DMS114 treated with DMSO at 0.1 percent for 48 hours (cell line): Measurements from ENCODE around the gene KLHL4.
"Not testable (repeated sequence)": the region's sequence is repeated elsewhere in the genome, so short reads cannot be mapped to it uniquely, and the experiment has no call there.

Experiments
- DNase-seq: peaks from one replicate; lab custom pipeline; 2025; ENCODE audit not compliant: unreplicated experiment; lab: John Stamatoyannopoulos, UW

Gene KLHL4

GRCh38 chrX:87517571-87518141, at the start of gene KLHL4:
TSS of gene KLHL4 (plus strand) at chrX:87517802. CDS start at chrX:87517894, 92 bp downstream.
- DNase-seq: no peak

- no peak for DNase-seq
Observed at GRCh38 chrX:87468941-87469340, 48.7 kb upstream of the KLHL4 start.

GRCh38 chrX:87475793-87476192, 41.8 kb upstream of the KLHL4 start:
- no peak for DNase-seq

DNA sequence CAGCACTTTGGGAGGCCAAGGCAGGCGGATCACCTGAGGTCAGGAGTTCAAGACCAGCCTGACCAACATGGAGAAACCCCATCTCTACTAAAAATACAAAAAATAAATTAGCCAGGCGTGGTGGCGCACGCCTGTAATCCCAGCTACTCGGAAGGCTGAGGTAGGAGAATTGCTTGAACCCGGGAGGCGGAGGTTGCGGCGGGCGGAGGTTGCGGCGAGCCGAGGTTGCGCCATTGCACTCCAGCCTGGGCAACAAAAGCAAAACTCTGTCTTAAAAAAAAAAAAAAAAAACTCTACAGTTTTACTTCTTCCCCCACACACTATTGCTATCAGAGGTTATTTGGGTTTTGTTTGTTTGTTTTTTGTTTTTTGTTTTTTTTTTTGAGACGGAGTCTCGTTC, 38.9 kb upstream of the KLHL4 start:
- not testable (repeated sequence) for DNase-seq

DNA sequence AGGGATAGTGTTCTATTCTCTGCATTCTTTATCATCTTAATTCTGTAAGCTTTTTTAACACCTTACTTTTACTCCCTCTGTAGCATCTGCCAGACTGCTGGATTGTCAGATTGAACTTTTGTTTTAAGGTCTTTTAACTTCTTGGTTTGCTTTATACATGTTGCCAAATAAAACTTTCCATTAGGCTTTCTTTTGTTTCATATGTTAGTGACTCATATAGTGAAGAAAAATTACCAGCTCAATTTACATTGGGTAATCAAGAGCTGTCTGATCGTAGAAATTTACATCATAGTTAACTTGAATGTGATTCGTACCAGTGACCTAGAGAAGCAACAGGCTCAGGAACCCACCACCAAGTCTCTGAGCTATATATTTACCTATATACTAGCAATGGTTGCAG, 28.5 kb upstream of the KLHL4 start:
- no peak for DNase-seq

- no peak for DNase-seq
Observed at GRCh38 chrX:87515836-87516235, 1.8 kb upstream of the KLHL4 start.

- DNase-seq: no peak
Observed at GRCh38 chrX:87516717-87517121, 883 bp upstream of the KLHL4 start.

GRCh38 chrX:87518504-87518903, 902 bp downstream of the KLHL4 start:
- no peak for DNase-seq

DNA sequence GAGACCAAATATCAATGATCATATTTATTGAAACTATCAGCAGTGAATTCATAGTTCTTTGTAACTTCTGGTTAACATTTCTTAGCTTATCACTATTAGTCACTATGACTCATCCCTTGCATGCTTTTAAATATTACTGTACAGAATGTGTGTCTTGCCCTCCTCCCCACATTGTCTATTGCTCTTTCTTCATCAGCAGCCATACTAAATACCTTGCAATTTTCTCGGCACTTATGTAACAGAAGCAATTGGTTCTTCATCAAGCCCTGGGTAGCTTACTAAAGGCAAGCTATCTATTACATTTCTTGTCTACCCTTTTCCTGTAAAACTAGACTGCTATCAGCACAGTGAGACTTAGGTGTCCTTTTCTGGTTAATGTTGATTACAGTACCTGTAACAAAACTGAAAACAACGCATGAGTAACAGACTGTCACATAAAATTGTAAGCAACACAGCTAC, 8.2 kb downstream of the KLHL4 start:
- DNase-seq: no peak

- DNase-seq: no peak
Observed at GRCh38 chrX:87526281-87526680, 8.7 kb downstream of the KLHL4 start.

GRCh38 chrX:87528487-87528886, 10.9 kb downstream of the KLHL4 start:
- DNase-seq: no peak

- no peak for DNase-seq
Observed at GRCh38 chrX:87571964-87572363, 54.4 kb downstream of the KLHL4 start.

DNA sequence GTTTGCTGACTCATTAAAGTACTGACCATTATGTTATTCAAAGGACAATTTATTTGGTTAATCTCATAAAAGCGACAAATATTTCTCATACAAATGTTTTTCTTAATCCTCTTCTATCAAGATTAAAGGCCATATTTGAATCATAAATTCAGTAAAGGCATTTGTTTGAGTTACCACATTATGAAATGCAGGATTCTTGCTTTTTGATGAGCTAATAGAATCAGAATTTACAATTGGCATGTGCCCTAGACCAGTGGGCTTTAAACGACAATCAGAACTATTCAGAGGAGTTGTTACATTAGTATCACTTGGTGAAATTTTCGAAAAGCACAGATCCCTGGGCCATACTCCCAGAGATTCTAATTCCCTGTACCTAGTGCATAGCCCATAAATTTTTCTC, 55.3 kb downstream of the KLHL4 start:
- no peak for DNase-seq

DNA sequence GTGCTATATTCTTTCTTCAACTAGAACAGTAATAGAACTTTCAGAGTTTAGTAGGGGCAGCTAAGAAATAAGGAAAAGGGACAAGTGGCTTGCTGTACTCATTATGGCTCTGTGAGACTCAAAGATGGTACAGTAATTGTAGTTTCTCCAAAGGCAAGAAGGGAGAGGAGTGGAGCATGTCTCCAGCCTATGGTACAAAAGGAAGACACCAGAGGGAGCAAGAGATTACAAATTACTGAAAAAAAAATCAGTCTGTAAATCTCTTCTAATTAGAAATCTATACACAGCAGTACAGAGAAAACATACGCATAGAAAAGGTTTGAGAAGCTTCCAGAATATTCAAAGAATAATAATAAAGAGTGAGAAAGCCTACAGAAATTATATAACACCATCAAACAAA, 61.4 kb downstream of the KLHL4 start:
- peak; percentile 6 for DNase-seq

- DNase-seq: no peak
Observed at GRCh38 chrX:87580862-87581261, 63.3 kb downstream of the KLHL4 start.

- no peak for DNase-seq
Observed at GRCh38 chrX:87582453-87582852, 64.9 kb downstream of the KLHL4 start.

DNA sequence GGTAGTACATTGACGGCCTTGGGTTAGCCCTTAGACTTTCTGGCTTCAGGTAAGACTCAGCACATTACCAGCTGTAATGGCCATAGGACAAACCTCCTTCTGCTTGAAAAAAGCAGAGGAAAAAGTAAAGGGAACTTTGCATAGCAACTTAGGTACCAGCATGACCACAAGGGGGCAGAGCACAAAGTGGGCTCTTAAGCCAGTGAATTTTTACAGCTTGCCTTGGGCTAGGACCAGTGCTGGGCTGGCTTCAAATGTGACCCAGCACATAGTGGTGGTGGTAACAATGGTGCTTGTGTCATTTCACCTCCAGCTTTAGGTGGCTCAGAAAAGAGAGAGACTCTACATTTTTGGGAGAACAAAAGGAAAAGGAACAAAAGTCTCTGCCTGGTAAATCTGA, 66.1 kb downstream of the KLHL4 start:
- DNase-seq: no peak

DNA sequence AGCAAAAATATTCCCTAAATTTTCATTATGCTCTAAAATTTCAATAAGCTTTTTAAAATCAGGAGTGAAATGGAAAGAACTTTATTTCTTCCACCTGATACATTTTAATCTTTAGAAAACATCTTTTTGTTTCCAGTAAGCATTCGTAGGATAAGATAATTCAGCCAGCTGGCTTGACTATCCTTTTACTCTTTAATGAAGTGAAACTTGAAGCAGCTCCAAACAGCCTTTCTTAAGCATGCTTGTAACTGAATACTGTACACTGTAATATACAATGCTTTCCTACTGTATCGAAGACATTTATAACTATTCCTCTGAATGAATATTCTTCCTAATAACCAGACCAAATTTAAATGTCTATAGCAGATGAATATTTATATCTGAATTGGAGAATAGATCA, 98.8 kb downstream of the KLHL4 start:
- no peak for DNase-seq

DNA sequence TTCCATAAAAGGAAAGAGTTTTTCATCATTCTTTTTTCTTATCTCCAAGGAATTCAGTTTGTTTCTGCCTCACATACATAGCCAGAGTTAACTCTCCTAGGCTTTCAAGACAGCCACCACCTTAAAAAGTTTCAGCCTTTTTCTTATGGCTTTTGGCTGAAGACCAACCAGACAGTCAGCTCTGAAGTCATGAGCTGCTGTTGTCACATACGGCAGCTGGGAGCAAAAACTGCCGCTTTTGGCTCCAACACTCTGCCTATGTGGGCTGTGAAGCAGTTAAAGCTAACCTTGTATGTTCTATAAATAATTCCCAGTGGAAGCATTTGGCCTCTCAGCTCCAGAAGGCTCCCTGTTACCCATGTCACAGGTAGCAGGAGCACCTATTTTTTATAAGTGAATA, 104.1 kb downstream of the KLHL4 start:
- no peak for DNase-seq

DNA sequence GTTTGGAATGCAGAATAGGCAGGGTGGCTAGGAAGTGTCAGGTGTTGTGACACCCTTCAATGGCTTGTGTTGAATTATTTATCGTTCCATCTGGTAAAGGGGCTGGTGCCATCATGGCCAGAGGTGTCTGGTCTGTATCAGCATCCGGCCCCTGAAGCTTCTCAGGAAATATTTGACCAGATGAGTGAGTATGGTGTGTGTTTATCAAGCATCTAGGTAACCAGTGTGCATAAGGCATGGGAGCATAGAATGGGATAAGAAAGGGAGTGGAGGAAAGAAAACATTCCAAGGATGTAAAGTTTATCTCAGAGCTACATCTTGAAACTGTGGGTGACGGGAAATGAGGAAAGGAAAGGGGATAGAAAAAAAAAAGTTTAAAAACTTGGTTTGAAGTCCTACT, 109.4 kb downstream of the KLHL4 start:
- no peak for DNase-seq

GRCh38 chrX:87634361-87634760, 116.8 kb downstream of the KLHL4 start:
- no peak for DNase-seq

- DNase-seq: no peak
Observed at GRCh38 chrX:87636533-87636932, 118.9 kb downstream of the KLHL4 start.

GRCh38 chrX:87641439-87641838, 123.8 kb downstream of the KLHL4 start:
- DNase-seq: not testable (repeated sequence)

DNA sequence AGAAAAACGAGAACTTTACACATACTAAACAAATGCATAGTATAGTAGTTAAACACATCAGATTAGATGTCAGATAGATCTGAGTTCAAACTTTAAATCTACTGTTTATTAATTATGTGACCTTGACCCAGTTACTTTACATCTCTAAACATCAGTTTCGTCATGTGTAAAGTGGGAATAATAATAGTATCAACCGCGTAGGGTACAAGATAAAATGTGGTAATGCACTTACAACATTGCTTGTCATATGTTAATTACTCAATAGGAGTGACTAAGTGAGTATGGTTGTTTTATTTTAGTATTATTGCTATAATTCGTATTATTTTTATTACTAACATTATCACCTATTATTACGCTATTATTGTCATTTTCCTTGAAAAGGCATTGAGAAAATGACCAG, 144.2 kb downstream of the KLHL4 start:
- DNase-seq: no peak
